ENCODE results near the gene CAPZB.

Gene CAPZB

DNA sequence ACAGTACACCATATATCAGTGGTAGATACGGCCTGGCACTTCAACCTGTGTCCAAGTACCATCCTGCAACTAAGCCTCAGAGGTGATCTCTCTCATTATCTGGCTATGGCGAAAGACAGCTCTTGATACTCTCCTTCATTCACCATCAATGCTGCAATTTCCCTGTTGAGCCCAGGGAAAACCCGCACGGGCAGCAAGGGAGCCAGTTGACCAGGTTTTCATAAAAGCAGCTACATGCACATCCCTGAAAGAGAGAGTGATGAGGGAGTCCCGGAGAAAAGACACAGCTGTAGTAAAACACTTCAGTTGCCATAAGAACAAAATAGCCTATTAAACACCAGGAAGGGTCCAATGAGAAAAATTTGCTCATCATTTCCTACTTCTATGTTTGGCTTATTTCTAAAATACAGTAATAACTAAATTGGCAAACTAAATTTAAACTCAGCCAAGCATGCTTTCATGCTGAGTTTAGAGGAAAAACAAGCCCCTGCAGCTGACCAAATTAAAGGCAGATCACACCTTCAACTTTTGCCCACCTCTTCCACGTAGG is 68.3 kb downstream of the CAPZB start:
- TF ChIP-seq, protein P1, sequence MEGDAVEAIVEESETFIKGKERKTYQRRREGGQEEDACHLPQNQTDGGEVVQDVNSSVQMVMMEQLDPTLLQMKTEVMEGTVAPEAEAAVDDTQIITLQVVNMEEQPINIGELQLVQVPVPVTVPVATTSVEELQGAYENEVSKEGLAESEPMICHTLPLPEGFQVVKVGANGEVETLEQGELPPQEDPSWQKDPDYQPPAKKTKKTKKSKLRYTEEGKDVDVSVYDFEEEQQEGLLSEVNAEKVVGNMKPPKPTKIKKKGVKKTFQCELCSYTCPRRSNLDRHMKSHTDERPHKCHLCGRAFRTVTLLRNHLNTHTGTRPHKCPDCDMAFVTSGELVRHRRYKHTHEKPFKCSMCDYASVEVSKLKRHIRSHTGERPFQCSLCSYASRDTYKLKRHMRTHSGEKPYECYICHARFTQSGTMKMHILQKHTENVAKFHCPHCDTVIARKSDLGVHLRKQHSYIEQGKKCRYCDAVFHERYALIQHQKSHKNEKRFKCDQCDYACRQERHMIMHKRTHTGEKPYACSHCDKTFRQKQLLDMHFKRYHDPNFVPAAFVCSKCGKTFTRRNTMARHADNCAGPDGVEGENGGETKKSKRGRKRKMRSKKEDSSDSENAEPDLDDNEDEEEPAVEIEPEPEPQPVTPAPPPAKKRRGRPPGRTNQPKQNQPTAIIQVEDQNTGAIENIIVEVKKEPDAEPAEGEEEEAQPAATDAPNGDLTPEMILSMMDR (IDR thresholded peaks at IDR 0.05; ENCODE audit: low read length, missing control alignments): no peak
- peak; percentile 34 for DNase-seq (ENCODE audit: low read depth)
- H3K4me3 ChIP-seq (replicated peaks; ENCODE audit: low read depth, low read length): no peak overlapping the region

DNA sequence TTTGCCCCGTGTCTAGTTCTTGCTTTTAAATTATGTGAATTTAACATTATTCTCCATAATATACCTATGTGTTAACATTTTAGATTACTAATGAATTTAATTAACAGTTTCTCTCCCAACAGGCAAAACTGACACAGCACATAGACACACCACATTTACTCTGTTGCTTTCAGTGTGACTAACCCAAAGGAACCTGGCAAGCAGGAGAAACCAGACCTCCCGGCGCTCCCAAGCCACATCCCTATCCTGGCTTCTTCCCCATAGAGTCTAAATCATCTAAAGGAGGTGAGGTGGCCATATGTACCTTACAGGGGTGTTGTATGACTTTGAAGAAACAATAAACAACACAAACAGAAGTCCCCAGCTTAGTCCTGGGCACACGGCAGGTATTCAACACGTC is 69.2 kb downstream of the CAPZB start:
- H3K4me3 ChIP-seq (replicated peaks; ENCODE audit: low read depth, low read length): no peak overlapping the region
- DNase-seq (ENCODE audit: low read depth): no peak
- TF ChIP-seq, protein P1 (IDR thresholded peaks at IDR 0.05; ENCODE audit: low read length, missing control alignments): no peak

DNA sequence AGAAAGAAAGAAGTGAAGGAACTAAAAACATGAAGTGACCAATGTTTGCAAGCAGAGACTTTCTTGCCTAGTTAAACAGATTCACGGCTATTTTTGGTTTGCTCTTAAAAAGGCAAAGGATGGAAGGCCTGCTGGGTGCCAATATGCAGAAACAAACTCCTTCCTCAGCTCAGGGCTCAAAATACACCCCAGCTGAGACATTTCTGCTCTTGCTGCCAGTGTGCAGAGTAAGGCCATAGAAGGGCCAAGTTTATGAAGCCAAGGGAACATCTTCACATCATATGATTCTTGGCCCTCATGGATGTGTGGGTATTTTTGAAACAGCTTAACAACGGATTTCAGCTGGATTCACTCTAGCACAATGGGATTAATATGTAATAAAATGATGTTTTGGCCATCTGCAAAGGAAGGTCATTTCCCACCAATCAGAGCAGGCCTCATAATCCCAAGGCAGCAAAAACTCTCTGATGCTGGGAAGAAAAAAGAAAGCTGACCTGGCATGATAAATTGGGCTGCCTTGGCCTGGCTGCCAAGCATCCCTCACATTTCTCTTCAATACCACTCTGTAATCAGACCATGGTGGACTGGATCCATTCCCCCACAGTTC is 70.7 kb downstream of the CAPZB start:
- TF ChIP-seq, protein P1 (IDR thresholded peaks at IDR 0.05; ENCODE audit: low read length, missing control alignments): no peak
- no peak overlapping the region for H3K4me3 ChIP-seq (replicated peaks; ENCODE audit: low read depth, low read length)
- DNase-seq (ENCODE audit: low read depth): no peak

DNA sequence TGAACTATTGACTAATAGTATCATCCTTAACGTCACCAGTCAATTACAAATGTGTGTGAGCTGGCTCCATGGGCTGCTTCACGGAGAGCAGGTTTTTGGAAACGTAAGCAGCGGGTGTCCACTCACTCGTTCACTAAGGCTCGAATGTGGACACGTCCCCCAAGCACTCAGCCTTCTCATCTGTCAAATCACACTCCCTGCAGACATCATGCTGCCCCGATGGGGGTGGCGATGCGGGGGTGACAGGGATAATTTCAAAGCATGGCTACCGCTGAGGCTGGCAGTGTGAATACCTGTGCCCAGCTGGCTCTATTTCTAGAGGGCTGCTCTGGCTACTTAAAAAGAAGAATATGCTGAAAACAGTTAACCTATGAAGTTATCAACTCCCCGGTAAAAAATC is 71.3 kb downstream of the CAPZB start:
- no peak for DNase-seq (ENCODE audit: low read depth)
- TF ChIP-seq, protein P1 (IDR thresholded peaks at IDR 0.05; ENCODE audit: low read length, missing control alignments): no peak
- H3K4me3 ChIP-seq (replicated peaks; ENCODE audit: low read depth, low read length): no peak overlapping the region

DNA sequence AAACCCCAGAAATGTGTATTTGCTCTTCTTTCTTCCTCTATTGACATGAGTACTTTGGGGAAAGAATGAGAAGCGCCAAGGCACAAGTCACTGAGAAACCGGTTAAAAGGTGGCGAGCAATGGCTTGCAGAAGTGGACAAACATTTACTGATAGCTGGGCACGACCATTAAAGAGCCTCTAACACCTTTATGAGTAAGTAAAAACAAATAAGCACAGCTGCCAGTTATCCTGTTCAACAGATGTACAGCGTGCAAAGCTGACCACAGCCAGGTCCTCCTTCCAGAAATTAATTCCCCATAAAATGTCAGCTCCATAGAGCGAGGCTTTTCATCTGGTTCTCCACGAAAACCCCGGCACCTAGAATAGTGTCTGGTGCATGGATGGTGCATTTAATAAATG is 72.7 kb downstream of the CAPZB start:
- no peak overlapping the region for H3K4me3 ChIP-seq (replicated peaks; ENCODE audit: low read depth, low read length)
- TF ChIP-seq, protein P1 (IDR thresholded peaks at IDR 0.05; ENCODE audit: low read length, missing control alignments): no peak
- DNase-seq (ENCODE audit: low read depth): no peak

DNA sequence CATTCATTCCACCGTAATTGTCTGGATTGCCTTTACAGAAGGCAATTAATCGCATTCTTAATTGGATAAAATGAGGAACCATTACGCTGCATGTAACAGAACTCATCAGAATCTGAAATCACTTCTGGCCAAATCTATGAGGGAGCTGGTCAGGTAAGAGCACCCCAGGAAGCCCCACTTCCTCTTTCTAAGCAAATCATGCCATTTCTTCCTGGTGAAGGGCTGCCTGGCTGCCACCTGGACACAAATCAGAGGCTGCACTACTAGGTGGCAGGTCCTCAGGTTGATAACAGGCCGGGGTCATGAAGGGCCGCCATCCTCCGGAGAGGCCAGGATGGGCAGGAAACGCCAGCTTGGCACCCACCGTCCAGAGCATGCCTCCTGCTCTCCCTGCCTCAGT is 73.7 kb downstream of the CAPZB start:
- TF ChIP-seq, protein P1 (IDR thresholded peaks at IDR 0.05; ENCODE audit: low read length, missing control alignments): no peak
- no peak for DNase-seq (ENCODE audit: low read depth)
- H3K4me3 ChIP-seq (replicated peaks; ENCODE audit: low read depth, low read length): no peak overlapping the region

DNA sequence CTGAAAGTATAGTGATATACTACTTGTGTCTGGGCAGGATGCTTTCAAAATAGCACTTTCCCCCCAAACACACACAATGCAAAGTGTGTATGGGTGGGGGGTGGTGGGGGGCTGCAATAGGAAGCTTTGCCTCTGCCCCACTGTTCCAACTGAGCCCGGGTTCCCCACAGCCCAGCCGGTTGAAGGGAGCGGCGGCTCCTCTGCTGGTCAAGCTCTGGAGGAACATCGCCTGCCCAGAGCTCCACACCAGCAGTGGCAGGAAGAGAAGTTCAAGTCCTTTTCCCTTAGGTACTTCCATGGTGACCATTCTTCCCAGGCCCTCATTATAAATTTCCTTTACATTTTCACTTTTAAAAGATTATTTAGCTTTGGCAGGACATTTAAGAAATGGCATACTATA is 74.9 kb downstream of the CAPZB start:
- no peak for DNase-seq (ENCODE audit: low read depth)
- no peak overlapping the region for H3K4me3 ChIP-seq (replicated peaks; ENCODE audit: low read depth, low read length)
- TF ChIP-seq, protein P1 (IDR thresholded peaks at IDR 0.05; ENCODE audit: low read length, missing control alignments): no peak

Data from fibroblast of pulmonary artery (primary cell).